Mammary epithelial cell (primary cell): ENCODE data around the gene TMEM150B.

Experiments
- CTCF ChIP-seq, 2 donors: IDR thresholded peaks in 1 of 2; conservative IDR thresholded peaks in 1 of 2; 2 replicates each; pipeline ENCODE4 v1.5.1; 2011 to 2012; ENCODE audit warnings: inconsistent platforms in 2 of 2, low read length in 2 of 2, mild to moderate bottlenecking in 2 of 2, control low read depth in 1 of 2, low read depth in 1 of 2; ENCODE audit not compliant: insufficient read depth in 1 of 2; ENCODE audit errors: extremely low read depth in 1 of 2
- EZH2 ChIP-seq: IDR thresholded peaks from 2 replicates; pipeline ENCODE4 v1.6.1; 2012; ENCODE audit warnings: low read length, inconsistent platforms, borderline replicate concordance

DNA sequence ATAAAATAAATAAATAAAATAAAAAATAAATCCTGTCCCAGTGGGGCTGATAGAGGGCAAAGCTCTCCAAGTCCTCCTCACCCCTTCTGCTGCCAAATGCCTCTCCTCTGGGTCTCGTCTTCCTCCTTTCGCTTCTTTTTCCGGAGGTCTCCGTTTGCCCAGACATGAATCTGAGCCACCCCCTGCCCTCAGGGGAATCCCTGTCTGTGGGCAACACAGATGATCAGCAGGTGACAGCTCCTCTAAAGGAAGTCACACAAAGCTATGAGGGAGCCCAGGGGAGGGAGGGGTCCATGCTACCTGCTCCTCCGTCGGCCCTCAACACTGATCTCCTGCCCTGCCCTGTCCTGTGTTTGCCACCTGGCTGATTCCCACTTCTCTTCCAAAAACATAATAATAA, 479 bp downstream of the TMEM150B start:
- TF ChIP-seq CTCF (conservative IDR thresholded peaks at IDR 0.05 in 1 of 2, IDR thresholded peaks at IDR 0.05 in 1 of 2; ENCODE audit: extremely low read depth in 1 of 2, insufficient read depth in 1 of 2, low read depth in 1 of 2, low read length in 2 of 2) (no peak), EZH2 (no peak)
